Measurements from ENCODE around the gene ZFP64. TPM values are rescaled to one million over a fixed set of nuclear protein-coding genes. Genes with fewer than 3 reads are reported as not detected.

ZFP64 gene
- total RNA-seq, 1 experiment from 2014 or later: 16.0 TPM

- H3K4me2 ChIP-seq (ENCODE audit: low read length): peak overlapping the region; percentile 6; the same call in 1 of the 2 replicates
- no peaks in the 10 kb centered on the region for H3K36me3 ChIP-seq (ENCODE audit: control insufficient read depth in 1 of 2, insufficient read depth in 2 of 2, low read length in 2 of 2)
- no peak overlapping the region for H3K4me3 ChIP-seq (replicated peaks in 1 of 2; ENCODE audit: low read depth in 1 of 2, low read length in 2 of 2)
- H3K79me2 ChIP-seq (ENCODE audit: insufficient read depth, low read length): no peaks in the 10 kb centered on the region
- RAD21 ChIA-PET (ENCODE audit: low non-redundant PET in 1 of 2, low total read pairs in 2 of 2, uncharacterized antibody in 2 of 2, unreplicated experiment in 2 of 2): no interaction called here
- intact Hi-C loops (cut with micrococcal nuclease): no loop called here
- H3K9me2 ChIP-seq (ENCODE audit: insufficient read depth): no peaks in the 10 kb centered on the region
- POLR2A ChIA-PET: interaction anchor here (0.6 kb wide), 1 partner anchor 15 kb away, joined by 3 read pairs; no protein-coding TSS in a partner anchor
- H3K27ac ChIP-seq (ENCODE audit: low read depth, low read length): no peak overlapping the region
- CTCF ChIA-PET: no interaction called here
- peak; percentile 66; the same call in 1 of the 2 replicates for ATAC-seq
- H3K27me3 ChIP-seq (ENCODE audit: insufficient read depth, low read length): no peaks in the 10 kb centered on the region
- no peaks in the 10 kb centered on the region for H4K20me1 ChIP-seq (ENCODE audit: insufficient read depth)
- H3K9me3 ChIP-seq (ENCODE audit: control insufficient read depth in 1 of 2, insufficient read depth in 1 of 2, low read depth in 1 of 2, low read length in 2 of 2): no peaks in the 10 kb centered on the region
- H2AFZ ChIP-seq (ENCODE audit: low read depth, low read length, poor library complexity, severe bottlenecking): no peak overlapping the region
- TF ChIP-seq SP1 (IDR thresholded peaks at IDR 0.05; ENCODE audit: low read depth) (no peak), CEBPB (IDR thresholded peaks at IDR 0.05; ENCODE audit: low read depth) (no peak), FOSL1 (IDR thresholded peaks at IDR 0.05; ENCODE audit: low read depth) (no peak), ZBTB33 (IDR thresholded peaks at IDR 0.05; ENCODE audit: extremely low read depth, insufficient replicate concordance, low read length) (no peak), REST (IDR thresholded peaks at IDR 0.05; ENCODE audit: low read depth) (no peak), POLR2AphosphoS5 (IDR thresholded peaks at IDR 0.05; ENCODE audit: low read depth, low read length) (no peak), ELF1 (IDR thresholded peaks at IDR 0.05; ENCODE audit: borderline replicate concordance, low read depth) (no peak), SIN3A (IDR thresholded peaks at IDR 0.05; ENCODE audit: low read depth) (no peak), YY1 (IDR thresholded peaks at IDR 0.05; ENCODE audit: extremely low read depth, insufficient replicate concordance, low read depth, low read length) (no peak), ZFX (IDR thresholded peaks at IDR 0.05) (no peak), RAD21 (IDR thresholded peaks at IDR 0.05; ENCODE audit: low read depth) (no peak), EZH2 (IDR thresholded peaks at IDR 0.05) (no peak), POLR2A (IDR thresholded peaks at IDR 0.05; ENCODE audit: borderline replicate concordance, extremely low read depth, insufficient read depth, insufficient read length) (no peak), TCF7L2 (IDR thresholded peaks at IDR 0.05; ENCODE audit: borderline replicate concordance, extremely low read depth, insufficient read depth, insufficient read length) (no peak), ZNF274 (IDR thresholded peaks at IDR 0.05; ENCODE audit: low read depth, low read length) (no peak), CBX3 (IDR thresholded peaks at IDR 0.05; ENCODE audit: low read depth) (no peak), SRF (IDR thresholded peaks at IDR 0.05; ENCODE audit: low read depth) (no peak)
- TF ChIP-seq, protein P1, sequence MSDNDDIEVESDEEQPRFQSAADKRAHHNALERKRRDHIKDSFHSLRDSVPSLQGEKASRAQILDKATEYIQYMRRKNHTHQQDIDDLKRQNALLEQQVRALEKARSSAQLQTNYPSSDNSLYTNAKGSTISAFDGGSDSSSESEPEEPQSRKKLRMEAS (IDR thresholded peaks at IDR 0.05): no peak
- TF ChIP-seq, protein P2, sequence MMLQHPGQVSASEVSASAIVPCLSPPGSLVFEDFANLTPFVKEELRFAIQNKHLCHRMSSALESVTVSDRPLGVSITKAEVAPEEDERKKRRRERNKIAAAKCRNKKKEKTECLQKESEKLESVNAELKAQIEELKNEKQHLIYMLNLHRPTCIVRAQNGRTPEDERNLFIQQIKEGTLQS (IDR thresholded peaks at IDR 0.05): no peak
- TF ChIP-seq, protein P3, sequence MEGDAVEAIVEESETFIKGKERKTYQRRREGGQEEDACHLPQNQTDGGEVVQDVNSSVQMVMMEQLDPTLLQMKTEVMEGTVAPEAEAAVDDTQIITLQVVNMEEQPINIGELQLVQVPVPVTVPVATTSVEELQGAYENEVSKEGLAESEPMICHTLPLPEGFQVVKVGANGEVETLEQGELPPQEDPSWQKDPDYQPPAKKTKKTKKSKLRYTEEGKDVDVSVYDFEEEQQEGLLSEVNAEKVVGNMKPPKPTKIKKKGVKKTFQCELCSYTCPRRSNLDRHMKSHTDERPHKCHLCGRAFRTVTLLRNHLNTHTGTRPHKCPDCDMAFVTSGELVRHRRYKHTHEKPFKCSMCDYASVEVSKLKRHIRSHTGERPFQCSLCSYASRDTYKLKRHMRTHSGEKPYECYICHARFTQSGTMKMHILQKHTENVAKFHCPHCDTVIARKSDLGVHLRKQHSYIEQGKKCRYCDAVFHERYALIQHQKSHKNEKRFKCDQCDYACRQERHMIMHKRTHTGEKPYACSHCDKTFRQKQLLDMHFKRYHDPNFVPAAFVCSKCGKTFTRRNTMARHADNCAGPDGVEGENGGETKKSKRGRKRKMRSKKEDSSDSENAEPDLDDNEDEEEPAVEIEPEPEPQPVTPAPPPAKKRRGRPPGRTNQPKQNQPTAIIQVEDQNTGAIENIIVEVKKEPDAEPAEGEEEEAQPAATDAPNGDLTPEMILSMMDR (IDR thresholded peaks at IDR 0.05 in 2 of 3, conservative IDR thresholded peaks at IDR 0.05 in 1 of 3; ENCODE audit: borderline replicate concordance in 1 of 3, insufficient read depth in 1 of 3, low read depth in 2 of 3, low read length in 2 of 3): no peak
- no peaks in the 10 kb centered on the region for H3K4me1 ChIP-seq (ENCODE audit: control insufficient read depth in 1 of 2, insufficient read depth in 2 of 2, low read length in 2 of 2)
- peak; percentile 8 for DNase-seq (ENCODE audit: low read depth, low spot score)
- H3K9ac ChIP-seq (ENCODE audit: low read length): no peak overlapping the region
- BruUV-seq (replicated peaks): no TSS peak
Measured at GRCh38 chr20:52204136-52204535, 12.6 kb upstream of the ZFP64 start.

Data from HCT116 (cell line).